Lower leg skin (tissue), 3 donors: Measurements from ENCODE around the gene SLC10A7.

Experiments used
- POLR2A ChIP-seq, 2 donors: fragments of 450-650 bp; IDR thresholded peaks; one replicate each; pipeline ENCODE4 v1.6.1; 2016 to 2017; ENCODE audit warnings: antibody characterized with exemption in 2 of 2, mild to moderate bottlenecking in 1 of 2, moderate library complexity in 1 of 2
- TF ChIP-seq, protein P1 (sequence below), 3 donors: fragments of 450-650 bp; IDR thresholded peaks; one replicate each; pipeline ENCODE4 v1.5.1; 2016; ENCODE audit warnings: antibody characterized with exemption in 3 of 3, mild to moderate bottlenecking in 3 of 3, moderate library complexity in 2 of 3

DNA sequence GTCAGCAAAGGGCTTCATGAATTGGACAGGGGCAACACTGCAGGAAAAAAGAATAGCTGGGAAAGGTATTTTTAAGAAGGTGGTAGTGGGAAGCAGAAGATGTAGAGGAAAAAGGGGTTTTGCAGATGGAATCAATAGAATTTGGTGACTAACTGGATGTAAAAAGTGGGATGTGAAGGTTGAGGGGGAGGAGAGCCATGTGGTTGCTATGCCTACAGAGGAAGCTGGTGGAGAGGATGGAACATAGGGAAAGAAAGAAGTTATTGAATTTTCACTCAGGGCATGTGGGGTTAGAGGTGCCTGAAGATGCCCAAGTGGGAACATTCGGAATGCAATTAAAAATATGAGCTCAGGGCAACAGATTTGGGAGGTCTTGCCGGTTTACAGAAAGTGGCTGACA lies 274.4 kb downstream of the SLC10A7 start:
- TF ChIP-seq, protein P1, sequence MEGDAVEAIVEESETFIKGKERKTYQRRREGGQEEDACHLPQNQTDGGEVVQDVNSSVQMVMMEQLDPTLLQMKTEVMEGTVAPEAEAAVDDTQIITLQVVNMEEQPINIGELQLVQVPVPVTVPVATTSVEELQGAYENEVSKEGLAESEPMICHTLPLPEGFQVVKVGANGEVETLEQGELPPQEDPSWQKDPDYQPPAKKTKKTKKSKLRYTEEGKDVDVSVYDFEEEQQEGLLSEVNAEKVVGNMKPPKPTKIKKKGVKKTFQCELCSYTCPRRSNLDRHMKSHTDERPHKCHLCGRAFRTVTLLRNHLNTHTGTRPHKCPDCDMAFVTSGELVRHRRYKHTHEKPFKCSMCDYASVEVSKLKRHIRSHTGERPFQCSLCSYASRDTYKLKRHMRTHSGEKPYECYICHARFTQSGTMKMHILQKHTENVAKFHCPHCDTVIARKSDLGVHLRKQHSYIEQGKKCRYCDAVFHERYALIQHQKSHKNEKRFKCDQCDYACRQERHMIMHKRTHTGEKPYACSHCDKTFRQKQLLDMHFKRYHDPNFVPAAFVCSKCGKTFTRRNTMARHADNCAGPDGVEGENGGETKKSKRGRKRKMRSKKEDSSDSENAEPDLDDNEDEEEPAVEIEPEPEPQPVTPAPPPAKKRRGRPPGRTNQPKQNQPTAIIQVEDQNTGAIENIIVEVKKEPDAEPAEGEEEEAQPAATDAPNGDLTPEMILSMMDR (IDR thresholded peaks at IDR 0.05) = no peak
- TF ChIP-seq POLR2A (IDR thresholded peaks at IDR 0.05) = no peak
